G401.6 (cell line): ENCODE measurements around the gene RASGRP4.
"Not testable (repeated sequence)": the region's sequence is repeated elsewhere in the genome, so short reads cannot be mapped to it uniquely, and the experiment has no call there.

Source experiments
- FAIRE-seq: peaks from 2 replicates; lab custom pipeline; 2012; peaks lifted over from hg19 to GRCh38; lab: Jason Lieb, UNC

Gene RASGRP4

GRCh38 chr19:38413416-38413815 is 12.6 kb downstream of the RASGRP4 start:
- FAIRE-seq = no peak

- no peak for FAIRE-seq
These were observed 13.1 kb downstream of the RASGRP4 start for GRCh38 chr19:38412961-38413360.

GRCh38 chr19:38412491-38412890 is 13.5 kb downstream of the RASGRP4 start:
- FAIRE-seq = no peak

GRCh38 chr19:38411898-38412297 is 14.1 kb downstream of the RASGRP4 start:
- not testable (repeated sequence) for FAIRE-seq

GRCh38 chr19:38411041-38411712 is 14.8 kb downstream of the RASGRP4 start:
- FAIRE-seq = no peak

- not testable (repeated sequence) for FAIRE-seq
These were observed 15.6 kb downstream of the RASGRP4 start for GRCh38 chr19:38410407-38410806.

GRCh38 chr19:38409631-38410133 is 16.3 kb downstream of the RASGRP4 start:
- no peak for FAIRE-seq

- no peak for FAIRE-seq
These were observed 20.7 kb downstream of the RASGRP4 start for GRCh38 chr19:38405276-38405675.

- no peak for FAIRE-seq
These were observed 21.2 kb downstream of the RASGRP4 start for GRCh38 chr19:38404858-38405257.

GRCh38 chr19:38402967-38403674 is 22.9 kb downstream of the RASGRP4 start, which contains the start of gene FAM98C:
Gene FAM98C (plus strand): TSS chr19:38403093. CDS start chr19:38403154, 61 bp downstream.
- FAIRE-seq = no peak

- FAIRE-seq = no peak
These were observed 23.4 kb downstream of the RASGRP4 start for GRCh38 chr19:38402623-38402966.

GRCh38 chr19:38401148-38401547 is 24.9 kb downstream of the RASGRP4 start:
- no peak for FAIRE-seq

- FAIRE-seq = no peak
These were observed 25.7 kb downstream of the RASGRP4 start for GRCh38 chr19:38400361-38400760.

GRCh38 chr19:38399537-38399936 is 26.5 kb downstream of the RASGRP4 start:
- no peak for FAIRE-seq

- no peak for FAIRE-seq
These were observed 26.9 kb downstream of the RASGRP4 start for GRCh38 chr19:38399081-38399480.

- FAIRE-seq = no peak
These were observed 30.5 kb downstream of the RASGRP4 start for GRCh38 chr19:38395381-38396114.

- no peak for FAIRE-seq
These were observed 31.5 kb downstream of the RASGRP4 start for GRCh38 chr19:38394488-38394887.

GRCh38 chr19:38392707-38393308 is 33.2 kb downstream of the RASGRP4 start:
- no peak for FAIRE-seq

GRCh38 chr19:38391911-38392464 is 34.0 kb downstream of the RASGRP4 start:
- no peak for FAIRE-seq

GRCh38 chr19:38389957-38390924 is 35.8 kb downstream of the RASGRP4 start:
- no peak for FAIRE-seq
